Stimulated activated CD8-positive, alpha-beta memory T cell treated with anti-CD3 and anti-CD28 coated beads, Interleukin-4, amount 100 ng/mL, for 24 hours (primary cell): ENCODE results near the gene SQOR.
"Not testable (repeated sequence)": the region's sequence is repeated elsewhere in the genome, so short reads cannot be mapped to it uniquely, and the experiment has no call there.

Source experiments
- DNase-seq: peaks from one replicate; pipeline ENCODE4 v3.0.0-alpha.2; 2020; ENCODE audit warnings: low read depth

SQOR gene

GRCh38 chr15:45631776-45632175, 3.1 kb upstream of the SQOR start:
- no peak for DNase-seq

- DNase-seq = peak; percentile 43
Observed at GRCh38 chr15:45635191-45635638, 386 bp downstream of the SQOR start.

- no peak for DNase-seq
Observed at GRCh38 chr15:45635763-45636292, 999 bp downstream of the SQOR start.

- no peak for DNase-seq
Observed at GRCh38 chr15:45637141-45637540, 2.3 kb downstream of the SQOR start.

GRCh38 chr15:45637552-45638033, 2.8 kb downstream of the SQOR start:
- peak; percentile 34 for DNase-seq

- no peak for DNase-seq
Observed at GRCh38 chr15:45640616-45641015, 5.8 kb downstream of the SQOR start.

GRCh38 chr15:45641374-45641781, 6.5 kb downstream of the SQOR start:
- no peak for DNase-seq

- DNase-seq = no peak
Observed at GRCh38 chr15:45641999-45642932, 7.4 kb downstream of the SQOR start.

GRCh38 chr15:45644437-45644836, 9.6 kb downstream of the SQOR start:
- DNase-seq = no peak

- no peak for DNase-seq
Observed at GRCh38 chr15:45645026-45645980, 10.5 kb downstream of the SQOR start.

GRCh38 chr15:45646220-45646619, 11.4 kb downstream of the SQOR start:
- no peak for DNase-seq

GRCh38 chr15:45647828-45648227, 13.0 kb downstream of the SQOR start:
- no peak for DNase-seq

- no peak for DNase-seq
Observed at GRCh38 chr15:45648521-45649200, 13.8 kb downstream of the SQOR start.

GRCh38 chr15:45650007-45650406, 15.2 kb downstream of the SQOR start:
- DNase-seq = not testable (repeated sequence)

GRCh38 chr15:45650889-45651525, 16.2 kb downstream of the SQOR start:
- no peak for DNase-seq

- DNase-seq = no peak
Observed at GRCh38 chr15:45653702-45654424, 19.0 kb downstream of the SQOR start.

GRCh38 chr15:45654749-45655148, 19.9 kb downstream of the SQOR start:
- no peak for DNase-seq

GRCh38 chr15:45657254-45657653, 22.4 kb downstream of the SQOR start:
- DNase-seq = no peak

- no peak for DNase-seq
Observed at GRCh38 chr15:45657764-45658545, 23.1 kb downstream of the SQOR start.
